SIG-M5 treated with dmso at 0.1 percent for 504 hours (cell line): ENCODE data around the gene SPO11.

ENCODE experiments used
- DNase-seq: peaks from one replicate; lab custom pipeline; 2025; ENCODE audit not compliant: unreplicated experiment; lab: John Stamatoyannopoulos, UW

The SPO11 gene

GRCh38 chr20:57310821-57311514, 18.6 kb upstream of the SPO11 start:
- DNase-seq = no peak

GRCh38 chr20:57312138-57312537, 17.5 kb upstream of the SPO11 start:
- no peak for DNase-seq

- DNase-seq = no peak
Observed at GRCh38 chr20:57313230-57313629, 16.4 kb upstream of the SPO11 start.

- no peak for DNase-seq
Observed at GRCh38 chr20:57313951-57314350, 15.7 kb upstream of the SPO11 start.

- no peak for DNase-seq
Observed at GRCh38 chr20:57315083-57315975, 14.3 kb upstream of the SPO11 start.

- no peak for DNase-seq
Observed at GRCh38 chr20:57315976-57316480, 13.6 kb upstream of the SPO11 start.

- DNase-seq = no peak
Observed at GRCh38 chr20:57316795-57317201, 12.8 kb upstream of the SPO11 start.

- DNase-seq = no peak
Observed at GRCh38 chr20:57317316-57317788, 12.3 kb upstream of the SPO11 start.

- DNase-seq = no peak
Observed at GRCh38 chr20:57317789-57318371, 11.7 kb upstream of the SPO11 start.

GRCh38 chr20:57319584-57319983, 10.0 kb upstream of the SPO11 start:
- no peak for DNase-seq

GRCh38 chr20:57320358-57320757, 9.2 kb upstream of the SPO11 start:
- DNase-seq = no peak

- DNase-seq = no peak
Observed at GRCh38 chr20:57321142-57321541, 8.5 kb upstream of the SPO11 start.

- DNase-seq = no peak
Observed at GRCh38 chr20:57322476-57322875, 7.1 kb upstream of the SPO11 start.

- no peak for DNase-seq
Observed at GRCh38 chr20:57323034-57323433, 6.6 kb upstream of the SPO11 start.

- DNase-seq = no peak
Observed at GRCh38 chr20:57325632-57326356, 3.8 kb upstream of the SPO11 start.

- peak; percentile 92 for DNase-seq
Observed at GRCh38 chr20:57326667-57327455, 2.7 kb upstream of the SPO11 start.

- DNase-seq = no peak
Observed at GRCh38 chr20:57327820-57328219, 1.8 kb upstream of the SPO11 start.

- DNase-seq = peak; percentile 60
Observed at GRCh38 chr20:57330998-57331397, 1.4 kb downstream of the SPO11 start.

GRCh38 chr20:57332105-57333089, 2.8 kb downstream of the SPO11 start:
- DNase-seq = peak; percentile 54
